ENCODE data around the gene OR5C1.
"Not testable (repeated sequence)": the region's sequence is repeated elsewhere in the genome, so short reads cannot be mapped to it uniquely, and the experiment has no call there.

Gene OR5C1

GRCh38 chr9:122812736-122813135 lies 24.0 kb downstream of the OR5C1 start:
- no peak for DNase-seq

GRCh38 chr9:122814545-122814944 lies 25.8 kb downstream of the OR5C1 start:
- no peak for DNase-seq

GRCh38 chr9:122815544-122815943 lies 26.8 kb downstream of the OR5C1 start:
- no peak for DNase-seq

GRCh38 chr9:122816163-122816867 lies 27.6 kb downstream of the OR5C1 start:
- peak; percentile 53 for DNase-seq

GRCh38 chr9:122819326-122819725 lies 30.6 kb downstream of the OR5C1 start:
- DNase-seq: no peak

- no peak for DNase-seq
Measured at GRCh38 chr9:122819791-122820489, 31.2 kb downstream of the OR5C1 start.

- DNase-seq: no peak
Measured at GRCh38 chr9:122820490-122820845, 31.7 kb downstream of the OR5C1 start.

GRCh38 chr9:122821278-122821943 lies 32.7 kb downstream of the OR5C1 start:
- no peak for DNase-seq

GRCh38 chr9:122822056-122822455 lies 33.3 kb downstream of the OR5C1 start:
- no peak for DNase-seq

GRCh38 chr9:122822938-122823337 lies 34.2 kb downstream of the OR5C1 start:
- DNase-seq: no peak

GRCh38 chr9:122827761-122828093 lies 39.0 kb downstream of the OR5C1 start:
- no peak for DNase-seq

- DNase-seq: not testable (repeated sequence)
Measured at GRCh38 chr9:122828965-122829284, 40.2 kb downstream of the OR5C1 start.

- no peak for DNase-seq
Measured at GRCh38 chr9:122832194-122832593, 43.5 kb downstream of the OR5C1 start.

GRCh38 chr9:122835313-122835731 lies 46.6 kb downstream of the OR5C1 start:
- DNase-seq: peak; percentile 27

- no peak for DNase-seq
Measured at GRCh38 chr9:122837266-122837850, 48.6 kb downstream of the OR5C1 start.

- not testable (repeated sequence) for DNase-seq
Measured at GRCh38 chr9:122838441-122838840, 49.7 kb downstream of the OR5C1 start.
